PC-9 (cell line): Measurements from ENCODE around the gene CNTN6. TPM values are rescaled to one million over a fixed set of nuclear protein-coding genes. Genes with fewer than 3 reads are reported as not detected.

Experiments
- BruUV-seq: library from RNA; stranded (reverse); fragments of 400-500 nt; replicated peaks from 2 replicates; lab custom pipeline; 2021; lab: Mats Ljungman, UMichigan
- CTCF ChIA-PET: fragments of 300-600 bp; sonication (Branson Sonifier 250); formaldehyde crosslinking; loops from one replicate; lab custom pipeline; 2022; ENCODE audit warnings: antibody characterized with exemption; lab: Charles Lee
- POLR2A ChIA-PET: fragments of 300-600 bp; sonication (Branson Sonifier 250); formaldehyde crosslinking; loops from one replicate; lab custom pipeline; 2022; ENCODE audit warnings: antibody characterized with exemption; ENCODE audit not compliant: unreplicated experiment; lab: Charles Lee
- DNase-seq, 2 experiments: peaks; one replicate each; pipeline versions ENCODE4 v3.0.0 to v3.0.0-alpha.2; 2015 to 2022; ENCODE audit warnings: mixed read lengths in 1 of 2
- H2AFZ ChIP-seq: fragments of 200-600 bp; sonication (generic); 2 replicates; pipeline ENCODE4 v1.8.1; 2017; ENCODE audit warnings: antibody characterized with exemption
- H3F3A ChIP-seq: fragments of 200-600 bp; sonication (generic); 2 replicates; pipeline ENCODE4 v1.8.1; 2017; ENCODE audit warnings: antibody characterized with exemption, mild to moderate bottlenecking, low read depth; ENCODE audit not compliant: insufficient read depth
- H3K27ac ChIP-seq: fragments of 200-600 bp; sonication (generic); 2 replicates; pipeline ENCODE4 v1.6.1; 2016; ENCODE audit warnings: mixed run types
- H3K27me3 ChIP-seq: fragments of 200-600 bp; sonication (generic); 2 replicates; pipeline ENCODE4 v1.6.1; 2016; ENCODE audit warnings: low read depth, mixed run types; ENCODE audit not compliant: insufficient read depth
- H3K36me3 ChIP-seq: fragments of 200-600 bp; sonication (generic); 2 replicates; pipeline ENCODE4 v1.6.1; 2016; ENCODE audit warnings: low read depth, mixed run types
- H3K4me1 ChIP-seq: fragments of 200-600 bp; sonication (generic); replicated peaks from 2 replicates; pipeline ENCODE4 v1.6.1; 2016; ENCODE audit warnings: mixed run types; ENCODE audit not compliant: insufficient read depth
- H3K4me2 ChIP-seq: fragments of 200-600 bp; sonication (generic); 2 replicates; pipeline ENCODE4 v1.6.1; 2017; ENCODE audit warnings: mixed run types
- H3K4me3 ChIP-seq: fragments of 200-600 bp; sonication (generic); 2 replicates; pipeline ENCODE4 v1.6.1; 2016; ENCODE audit warnings: mixed run types
- H3K79me2 ChIP-seq: fragments of 200-600 bp; sonication (generic); 2 replicates; pipeline ENCODE4 v1.6.1; 2017; ENCODE audit warnings: low read depth, mixed run types
- H3K9me2 ChIP-seq: fragments of 200-600 bp; sonication (generic); 2 replicates; pipeline ENCODE4 v1.8.1; 2017; ENCODE audit warnings: mild to moderate bottlenecking; ENCODE audit not compliant: insufficient read depth
- H3K9me3 ChIP-seq: fragments of 200-600 bp; sonication (generic); 2 replicates; pipeline ENCODE4 v1.8.1; 2016; ENCODE audit warnings: low read depth; ENCODE audit not compliant: insufficient read depth
- H4K20me1 ChIP-seq: fragments of 200-600 bp; sonication (generic); 2 replicates; pipeline ENCODE4 v1.8.1; 2017; ENCODE audit not compliant: insufficient read depth
- EZH2 ChIP-seq: fragments of 200-600 bp; sonication (generic); IDR thresholded peaks from 2 replicates; pipeline ENCODE4 v1.8.0; 2017; ENCODE audit warnings: antibody characterized with exemption, low read depth
- intact Hi-C: fragments of 100-400 bp; cut with micrococcal nuclease; formaldehyde crosslinking; loops from one replicate; pipeline ENCODE4 v1.10.0; 2022; ENCODE audit not compliant: unreplicated experiment
- total RNA-seq: library from RNA; stranded (reverse); gene quantifications from 2 replicates; pipeline ENCODE4 v1.2.3, GENCODE V29; 2021
- TF ChIP-seq, protein P1 (sequence below): fragments of 200-600 bp; sonication (generic); conservative IDR thresholded peaks from 2 replicates; pipeline ENCODE4 v1.6.1; 2017; ENCODE audit warnings: mixed run types, antibody characterized with exemption, mild to moderate bottlenecking, moderate library complexity

The CNTN6 gene
- total RNA-seq, 1 experiment from 2014 or later: not detected

DNA sequence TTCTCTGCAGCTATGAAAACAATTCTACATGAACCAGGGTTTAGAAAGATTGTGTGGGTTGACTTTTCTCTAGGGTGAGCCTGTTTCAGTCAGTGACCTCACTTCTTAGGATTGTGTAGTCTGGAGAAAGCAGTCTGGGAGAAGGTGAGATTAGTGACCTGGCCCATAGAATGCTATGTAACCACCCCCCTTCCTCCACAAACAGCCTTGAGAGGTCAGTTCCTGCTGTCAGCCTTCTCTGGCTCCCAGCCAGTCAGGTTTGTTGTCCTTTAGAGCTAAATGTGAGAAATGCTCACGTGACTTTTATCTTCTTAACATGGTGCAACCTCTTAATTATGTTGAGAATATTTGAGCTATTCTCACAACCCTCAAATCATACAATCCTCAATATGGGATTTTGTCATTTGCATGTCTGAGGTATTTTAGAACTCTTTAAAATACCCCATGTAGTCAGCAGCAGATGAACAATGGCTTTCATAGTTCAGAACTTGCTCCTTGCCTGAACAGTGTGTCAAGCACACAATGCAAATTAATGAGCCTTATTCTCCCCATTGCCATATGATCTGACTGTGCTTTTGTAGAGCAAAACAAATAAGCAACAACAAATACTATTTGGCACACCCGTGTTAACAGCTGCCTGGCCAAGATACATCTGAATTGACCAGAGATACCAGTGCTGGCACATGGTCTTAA is 311.6 kb downstream of the CNTN6 start:
- Histone ChIP-seq H3K27ac (no peak overlapping the region), H4K20me1 (no peaks in the 10 kb centered on the region), H3F3A (no peaks in the 10 kb centered on the region), H3K4me1 (no peaks in the 10 kb centered on the region), H3K36me3 (no peaks in the 10 kb centered on the region), H3K4me2 (no peak overlapping the region), H3K27me3 (no peaks in the 10 kb centered on the region), H2AFZ (no peak overlapping the region), H3K9me2 (no peaks in the 10 kb centered on the region), H3K9me3 (no peaks in the 10 kb centered on the region), H3K79me2 (no peaks in the 10 kb centered on the region), H3K4me3 (no peak overlapping the region)
- intact Hi-C loops: no loop called here
- no TSS peak for BruUV-seq
- TF ChIP-seq, protein P1, sequence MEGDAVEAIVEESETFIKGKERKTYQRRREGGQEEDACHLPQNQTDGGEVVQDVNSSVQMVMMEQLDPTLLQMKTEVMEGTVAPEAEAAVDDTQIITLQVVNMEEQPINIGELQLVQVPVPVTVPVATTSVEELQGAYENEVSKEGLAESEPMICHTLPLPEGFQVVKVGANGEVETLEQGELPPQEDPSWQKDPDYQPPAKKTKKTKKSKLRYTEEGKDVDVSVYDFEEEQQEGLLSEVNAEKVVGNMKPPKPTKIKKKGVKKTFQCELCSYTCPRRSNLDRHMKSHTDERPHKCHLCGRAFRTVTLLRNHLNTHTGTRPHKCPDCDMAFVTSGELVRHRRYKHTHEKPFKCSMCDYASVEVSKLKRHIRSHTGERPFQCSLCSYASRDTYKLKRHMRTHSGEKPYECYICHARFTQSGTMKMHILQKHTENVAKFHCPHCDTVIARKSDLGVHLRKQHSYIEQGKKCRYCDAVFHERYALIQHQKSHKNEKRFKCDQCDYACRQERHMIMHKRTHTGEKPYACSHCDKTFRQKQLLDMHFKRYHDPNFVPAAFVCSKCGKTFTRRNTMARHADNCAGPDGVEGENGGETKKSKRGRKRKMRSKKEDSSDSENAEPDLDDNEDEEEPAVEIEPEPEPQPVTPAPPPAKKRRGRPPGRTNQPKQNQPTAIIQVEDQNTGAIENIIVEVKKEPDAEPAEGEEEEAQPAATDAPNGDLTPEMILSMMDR: no peak
- TF ChIP-seq EZH2: no peak
- no peak for DNase-seq
- ChIA-PET CTCF (interaction anchor here (0.5 kb wide), 1 partner anchor 32 kb away, joined by 5 read pairs; no protein-coding TSS in a partner anchor), POLR2A (no interaction called here)

DNA sequence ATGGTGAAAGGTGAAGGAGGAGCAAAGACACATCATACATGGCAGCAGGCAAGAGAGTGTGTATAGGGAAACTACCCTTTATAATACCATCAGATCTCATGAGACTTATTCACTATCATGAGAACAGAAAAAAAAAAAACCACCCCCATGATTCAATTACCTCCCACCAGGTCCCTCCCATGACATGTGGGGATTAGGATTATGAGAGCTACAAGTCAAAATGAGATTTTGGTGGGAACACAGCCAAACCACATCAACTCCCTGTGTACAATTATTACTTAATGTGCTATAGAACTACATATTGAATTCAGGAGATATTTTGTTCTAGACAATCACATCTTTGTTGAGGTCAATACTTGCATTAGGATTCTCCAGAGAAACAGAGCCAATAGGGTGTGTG is 313.4 kb downstream of the CNTN6 start:
- H3K4me2 ChIP-seq: no peak overlapping the region
- no peaks in the 10 kb centered on the region for H3K36me3 ChIP-seq
- H3K4me1 ChIP-seq: no peaks in the 10 kb centered on the region
- H4K20me1 ChIP-seq: no peaks in the 10 kb centered on the region
- H3K27me3 ChIP-seq: no peaks in the 10 kb centered on the region
- H2AFZ ChIP-seq: no peak overlapping the region
- no peak overlapping the region for H3K27ac ChIP-seq
- CTCF ChIA-PET: interaction anchor here (0.6 kb wide), 1 partner anchor 46 kb away, joined by 4 read pairs; no protein-coding TSS in a partner anchor
- H3F3A ChIP-seq: no peaks in the 10 kb centered on the region
- no peak overlapping the region for H3K4me3 ChIP-seq
- H3K9me2 ChIP-seq: no peaks in the 10 kb centered on the region
- intact Hi-C loops: no loop called here
- no peaks in the 10 kb centered on the region for H3K9me3 ChIP-seq
- POLR2A ChIA-PET: no interaction called here
- no peak for TF ChIP-seq EZH2
- TF ChIP-seq, protein P1: no peak
- no peak for DNase-seq
- no peaks in the 10 kb centered on the region for H3K79me2 ChIP-seq
- BruUV-seq: no TSS peak

DNA sequence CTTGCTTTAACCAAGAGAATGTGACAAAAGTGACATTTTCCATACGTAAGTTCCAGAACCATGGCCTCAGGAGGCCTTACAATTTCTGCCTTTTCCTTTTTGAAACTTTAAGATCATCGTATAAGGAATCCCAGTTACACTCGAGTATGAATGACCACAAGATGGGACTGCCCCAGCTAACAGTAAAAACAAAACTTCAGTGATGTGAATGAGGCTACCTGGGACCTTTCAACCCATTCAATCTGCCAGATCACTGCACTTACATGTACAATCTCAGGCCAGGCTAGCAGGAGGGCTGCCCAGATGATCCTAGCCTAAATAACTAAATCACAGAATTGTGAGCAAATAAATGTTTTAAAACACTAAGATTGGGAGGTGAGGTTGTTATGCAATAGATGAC is 328.8 kb downstream of the CNTN6 start:
- no peak overlapping the region for H2AFZ ChIP-seq
- no TSS peak for BruUV-seq
- no peak overlapping the region for H3K4me3 ChIP-seq
- no peak for DNase-seq
- H3K36me3 ChIP-seq: no peaks in the 10 kb centered on the region
- intact Hi-C loops: no loop called here
- no peaks in the 10 kb centered on the region for H3K27me3 ChIP-seq
- ChIA-PET CTCF (no interaction called here), POLR2A (no interaction called here)
- no peak overlapping the region for H3K4me2 ChIP-seq
- H3K79me2 ChIP-seq: no peaks in the 10 kb centered on the region
- H3F3A ChIP-seq: no peaks in the 10 kb centered on the region
- H4K20me1 ChIP-seq: no peaks in the 10 kb centered on the region
- TF ChIP-seq, protein P1: no peak
- TF ChIP-seq EZH2: no peak
- H3K9me3 ChIP-seq: no peaks in the 10 kb centered on the region
- H3K4me1 ChIP-seq: no peaks in the 10 kb centered on the region
- no peaks in the 10 kb centered on the region for H3K9me2 ChIP-seq
- H3K27ac ChIP-seq: no peak overlapping the region
